Neural progenitor cell (in vitro differentiated cells): ENCODE measurements around the gene PPM1L.

Source experiments
- CTCF ChIP-seq: fragments of 200-600 bp; sonication (generic); IDR thresholded peaks from 2 replicates; pipeline ENCODE4 v1.5.1; 2017; ENCODE audit warnings: antibody characterized with exemption, mild to moderate bottlenecking
- EZH2 ChIP-seq: fragments of 200-600 bp; sonication (generic); IDR thresholded peaks from 2 replicates; pipeline ENCODE4 v1.6.1; 2017; ENCODE audit warnings: antibody characterized with exemption, mild to moderate bottlenecking, moderate library complexity

DNA sequence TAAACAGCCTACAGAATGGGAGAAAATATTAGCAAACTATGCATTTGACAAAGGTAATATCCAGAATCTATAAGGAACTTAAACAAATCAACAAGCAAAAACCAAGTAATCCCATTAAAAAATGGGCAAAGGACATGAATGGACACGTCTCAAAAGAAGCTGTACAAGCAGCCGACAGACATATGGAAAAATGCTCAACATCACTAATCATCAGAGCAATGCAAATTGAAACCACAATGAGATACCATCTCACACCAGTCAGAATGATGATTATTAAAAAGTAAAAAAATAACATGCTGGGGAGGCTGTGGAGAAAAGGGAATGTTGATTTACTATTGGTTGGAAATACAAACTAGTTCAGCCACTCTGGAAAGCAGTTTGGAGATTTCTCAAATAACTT lies 30.7 kb upstream of the PPM1L start:
- TF ChIP-seq CTCF, result no peak
- no peak for TF ChIP-seq EZH2
